HepG2 (cell line): ENCODE data around the gene DCTN3. TPM values are rescaled to one million over a fixed set of nuclear protein-coding genes. Genes with fewer than 3 reads are reported as not detected.

ENCODE experiments used
- GTF2F1 ChIP-seq: fragments of 150-350 bp; IDR thresholded peaks from 2 replicates; pipeline ENCODE4 v1.6.1; 2014; ENCODE audit warnings: low read length
- polyA plus RNA-seq, 8 experiments: library from polyadenylated mRNA; depleted of rRNA in 3 of 8; stranded (reverse) in 7 of 8; unstranded in 1 of 8; fragments of >200 nt; fragmentation: Illumina TruSeq in 4 of 8; extraction: Trizol in 4 of 8; gene quantifications; 2 replicates each; pipeline versions ENCODE4 v1.2.1 to v1.2.3, GENCODE V29; 2011 to 2016; ENCODE audit warnings: low read depth in 4 of 8, missing spikeins in 1 of 8, mixed read lengths in 1 of 8; ENCODE audit not compliant: insufficient read depth in 1 of 8
- total RNA-seq, 5 experiments: library from RNA; depleted of rRNA; stranded (reverse); fragments of >200 nt; fragmentation: Illumina TruSeq; extraction: Trizol; gene quantifications; 2 replicates each; pipeline ENCODE4 v1.2.3, GENCODE V29; 2016; ENCODE audit warnings: low read depth in 1 of 5
- TF ChIP-seq, protein P1 (sequence below): sonication (generic); formaldehyde crosslinking; IDR thresholded peaks from one replicate; pipeline ENCODE4 v1.5.1; 2020; ENCODE audit warnings: mild to moderate bottlenecking, missing genetic modification reagents; ENCODE audit errors: not compliant biosample characterization

DCTN3 gene
- total and polyA plus RNA-seq, 2 of the 13 experiments (the other 11 are each of a cell fraction or from before 2014, with no cell fraction given): 27.4 to 34.5 TPM

DNA sequence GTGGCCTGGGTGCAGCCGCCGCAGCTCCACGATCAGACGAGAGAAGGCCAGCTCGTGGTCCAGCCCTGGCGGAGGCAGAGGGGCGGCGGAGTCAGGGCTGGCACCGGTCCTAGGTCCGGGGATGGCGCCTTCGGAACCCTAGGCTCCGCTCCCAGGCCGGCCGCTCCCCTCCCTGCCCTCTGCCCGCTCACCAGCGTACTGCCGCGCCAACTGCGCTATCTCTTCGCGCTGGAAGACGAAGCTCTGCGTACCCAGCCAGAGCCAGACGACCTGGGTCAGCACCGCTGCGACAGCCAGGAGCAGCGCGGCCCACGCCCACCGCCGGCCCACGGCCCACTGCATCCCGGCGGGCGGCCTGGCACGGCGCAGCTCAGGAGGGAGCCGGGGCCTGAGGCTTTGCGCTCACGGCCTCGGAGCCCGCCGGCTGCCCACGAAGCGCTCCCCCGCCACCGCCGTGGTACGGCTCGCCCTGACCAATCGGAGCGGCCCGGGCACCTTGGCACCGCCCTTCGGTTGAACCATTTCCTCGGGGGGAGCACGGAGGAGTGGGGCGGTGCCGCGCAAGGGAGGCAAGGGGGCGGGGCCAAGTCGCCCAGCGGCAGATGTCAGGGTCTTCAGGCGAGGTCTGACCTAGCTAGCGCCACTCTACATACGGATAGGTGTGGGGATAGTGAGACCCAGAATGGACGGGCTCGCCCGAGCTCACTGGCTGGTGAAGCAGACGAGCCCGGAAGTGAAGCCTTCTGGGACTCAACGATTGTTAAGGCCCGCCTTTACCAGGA, 17.3 kb upstream of the DCTN3 start, which contains the start of gene SIGMAR1 (continued):
- TF ChIP-seq, protein P1, sequence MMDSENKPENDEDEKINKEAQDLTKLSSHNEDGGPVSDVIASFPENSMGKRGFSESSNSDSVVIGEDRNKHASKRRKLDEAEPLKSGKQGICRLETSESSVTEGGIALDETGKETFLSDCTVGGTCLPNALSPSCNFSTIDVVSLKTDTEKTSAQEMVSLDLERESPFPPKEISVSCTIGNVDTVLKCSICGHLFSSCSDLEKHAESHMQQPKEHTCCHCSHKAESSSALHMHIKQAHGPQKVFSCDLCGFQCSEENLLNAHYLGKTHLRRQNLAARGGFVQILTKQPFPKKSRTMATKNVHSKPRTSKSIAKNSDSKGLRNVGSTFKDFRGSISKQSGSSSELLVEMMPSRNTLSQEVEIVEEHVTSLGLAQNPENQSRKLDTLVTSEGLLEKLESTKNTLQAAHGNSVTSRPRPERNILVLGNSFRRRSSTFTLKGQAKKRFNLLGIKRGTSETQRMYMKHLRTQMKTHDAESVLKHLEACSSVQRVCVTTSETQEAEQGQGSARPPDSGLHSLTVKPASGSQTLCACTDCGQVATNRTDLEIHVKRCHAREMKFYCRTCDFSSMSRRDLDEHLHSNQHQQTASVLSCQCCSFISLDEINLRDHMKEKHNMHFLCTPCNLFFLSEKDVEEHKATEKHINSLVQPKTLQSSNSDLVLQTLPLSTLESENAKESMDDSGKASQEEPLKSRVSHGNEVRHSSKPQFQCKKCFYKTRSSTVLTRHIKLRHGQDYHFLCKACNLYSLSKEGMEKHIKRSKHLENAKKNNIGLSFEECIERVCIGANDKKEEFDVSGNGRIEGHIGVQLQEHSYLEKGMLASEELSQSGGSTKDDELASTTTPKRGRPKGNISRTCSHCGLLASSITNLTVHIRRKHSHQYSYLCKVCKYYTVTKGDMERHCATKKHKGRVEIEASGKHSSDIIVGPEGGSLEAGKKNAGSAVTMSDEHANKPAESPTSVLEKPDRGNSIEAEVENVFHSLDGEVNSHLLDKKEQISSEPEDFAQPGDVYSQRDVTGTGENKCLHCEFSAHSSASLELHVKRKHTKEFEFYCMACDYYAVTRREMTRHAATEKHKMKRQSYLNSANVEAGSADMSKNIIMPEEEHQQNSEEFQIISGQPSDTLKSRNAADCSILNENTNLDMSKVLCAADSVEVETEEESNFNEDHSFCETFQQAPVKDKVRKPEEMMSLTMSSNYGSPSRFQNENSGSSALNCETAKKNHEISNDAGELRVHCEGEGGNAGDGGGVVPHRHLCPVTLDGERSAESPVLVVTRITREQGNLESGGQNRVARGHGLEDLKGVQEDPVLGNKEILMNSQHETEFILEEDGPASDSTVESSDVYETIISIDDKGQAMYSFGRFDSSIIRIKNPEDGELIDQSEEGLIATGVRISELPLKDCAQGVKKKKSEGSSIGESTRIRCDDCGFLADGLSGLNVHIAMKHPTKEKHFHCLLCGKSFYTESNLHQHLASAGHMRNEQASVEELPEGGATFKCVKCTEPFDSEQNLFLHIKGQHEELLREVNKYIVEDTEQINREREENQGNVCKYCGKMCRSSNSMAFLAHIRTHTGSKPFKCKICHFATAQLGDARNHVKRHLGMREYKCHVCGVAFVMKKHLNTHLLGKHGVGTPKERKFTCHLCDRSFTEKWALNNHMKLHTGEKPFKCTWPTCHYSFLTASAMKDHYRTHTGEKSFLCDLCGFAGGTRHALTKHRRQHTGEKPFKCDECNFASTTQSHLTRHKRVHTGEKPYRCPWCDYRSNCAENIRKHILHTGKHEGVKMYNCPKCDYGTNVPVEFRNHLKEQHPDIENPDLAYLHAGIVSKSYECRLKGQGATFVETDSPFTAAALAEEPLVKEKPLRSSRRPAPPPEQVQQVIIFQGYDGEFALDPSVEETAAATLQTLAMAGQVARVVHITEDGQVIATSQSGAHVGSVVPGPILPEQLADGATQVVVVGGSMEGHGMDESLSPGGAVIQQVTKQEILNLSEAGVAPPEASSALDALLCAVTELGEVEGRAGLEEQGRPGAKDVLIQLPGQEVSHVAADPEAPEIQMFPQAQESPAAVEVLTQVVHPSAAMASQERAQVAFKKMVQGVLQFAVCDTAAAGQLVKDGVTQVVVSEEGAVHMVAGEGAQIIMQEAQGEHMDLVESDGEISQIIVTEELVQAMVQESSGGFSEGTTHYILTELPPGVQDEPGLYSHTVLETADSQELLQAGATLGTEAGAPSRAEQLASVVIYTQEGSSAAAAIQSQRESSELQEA (CRISPR knock-in tag): peak; percentile 51
- TF ChIP-seq GTF2F1: no peak
